MM.1S (cell line): ENCODE measurements around the gene BANP.
"Not testable (repeated sequence)": the region's sequence is repeated elsewhere in the genome, so short reads cannot be mapped to it uniquely, and the experiment has no call there.

Source experiments
- DNase-seq: peaks from one replicate; pipeline ENCODE4 v3.0.0-alpha.2; 2015
- H2AFZ ChIP-seq: fragments of 300-600 bp; sonication (generic); 2 replicates; pipeline ENCODE4 v1.6.0; 2016; ENCODE audit warnings: antibody characterized with exemption, low read length
- H3F3A ChIP-seq: fragments of 300-600 bp; sonication (generic); 2 replicates; pipeline ENCODE4 v1.6.1; 2016; ENCODE audit warnings: mild to moderate bottlenecking, antibody characterized with exemption, low read length, moderate library complexity, mixed read lengths; ENCODE audit not compliant: insufficient read depth
- H3K27ac ChIP-seq: fragments of 300-600 bp; sonication (generic); 2 replicates; pipeline ENCODE4 v1.5.1; 2016; ENCODE audit warnings: mild to moderate bottlenecking, low read length
- H3K27me3 ChIP-seq: fragments of 300-600 bp; sonication (generic); replicated peaks from 2 replicates; pipeline ENCODE4 v1.6.0; 2016; ENCODE audit warnings: low read length; ENCODE audit not compliant: insufficient read depth
- H3K36me3 ChIP-seq: fragments of 300-600 bp; sonication (generic); replicated peaks from 2 replicates; pipeline ENCODE4 v1.6.1; 2016; ENCODE audit warnings: mild to moderate bottlenecking, low read length, mixed read lengths; ENCODE audit not compliant: insufficient read depth
- H3K4me1 ChIP-seq: fragments of 300-600 bp; sonication (generic); 2 replicates; pipeline ENCODE4 v1.6.1; 2016; ENCODE audit warnings: low read length, mixed read lengths
- H3K4me2 ChIP-seq: fragments of 300-600 bp; sonication (generic); 2 replicates; pipeline ENCODE4 v1.6.0; 2016; ENCODE audit warnings: low read depth, low read length
- H3K4me3 ChIP-seq: fragments of 300-600 bp; sonication (generic); 2 replicates; pipeline ENCODE4 v1.5.1; 2016; ENCODE audit warnings: low read length, mixed read lengths
- H3K79me2 ChIP-seq: fragments of 300-600 bp; sonication (generic); 2 replicates; pipeline ENCODE4 v1.6.1; 2016; ENCODE audit warnings: mixed run types, low read length, mixed read lengths
- H3K9ac ChIP-seq: fragments of 300-600 bp; sonication (generic); 2 replicates; pipeline ENCODE4 v1.6.1; 2016; ENCODE audit warnings: low read length, mixed read lengths
- H3K9me2 ChIP-seq: fragments of 300-600 bp; sonication (generic); replicated peaks from 2 replicates; pipeline ENCODE4 v1.6.1; 2016; ENCODE audit warnings: mild to moderate bottlenecking, low read length, mixed read lengths; ENCODE audit not compliant: insufficient read depth
- H3K9me3 ChIP-seq: fragments of 300-600 bp; sonication (generic); replicated peaks from 2 replicates; pipeline ENCODE4 v1.6.1; 2016; ENCODE audit warnings: mild to moderate bottlenecking, low read length, mixed read lengths; ENCODE audit not compliant: insufficient read depth
- H4K20me1 ChIP-seq: fragments of 300-600 bp; sonication (generic); 2 replicates; pipeline ENCODE4 v1.6.1; 2016; ENCODE audit warnings: mild to moderate bottlenecking, low read length, moderate library complexity, mixed read lengths; ENCODE audit not compliant: insufficient read depth
- CTCF ChIP-seq: fragments of 300-600 bp; sonication (generic); IDR thresholded peaks from 2 replicates; pipeline ENCODE4 v1.5.1; 2016; ENCODE audit warnings: antibody characterized with exemption, low read length, mixed read lengths
- EZH2 ChIP-seq: fragments of 300-600 bp; sonication (generic); optimal IDR thresholded peaks from 2 replicates; pipeline ENCODE3; 2017; ENCODE audit warnings: low read depth, mild to moderate bottlenecking, antibody characterized with exemption, low read length, mixed read lengths
- EZH2phosphoT487 ChIP-seq: fragments of 300-600 bp; sonication (generic); IDR thresholded peaks from 2 replicates; pipeline ENCODE4 v1.6.1; 2018; ENCODE audit warnings: antibody characterized with exemption, low read length

Gene BANP

DNA sequence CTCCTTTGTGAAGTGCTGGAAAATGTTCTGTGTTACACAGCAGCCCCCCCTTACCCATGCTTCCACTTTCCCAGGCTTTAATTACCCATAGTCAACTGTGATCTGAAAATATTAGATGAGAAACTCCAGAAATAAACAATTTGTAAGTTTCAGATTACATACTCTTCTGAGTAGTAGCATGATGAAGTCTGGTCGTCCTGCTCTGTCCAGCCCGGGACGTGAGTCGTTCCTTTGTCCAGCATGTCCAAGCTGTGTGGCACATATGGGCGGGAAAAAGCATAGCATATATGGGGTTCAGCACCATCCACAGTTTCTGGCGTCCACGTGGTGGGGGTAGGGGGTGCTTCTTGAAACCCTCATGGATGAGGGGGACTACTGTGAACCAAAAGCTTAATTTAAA is 83.5 kb downstream of the BANP start:
- H3K9ac ChIP-seq: no peak overlapping the region
- H3K79me2 ChIP-seq: no peaks in the 10 kb centered on the region
- no peaks in the 10 kb centered on the region for H3K4me1 ChIP-seq
- H3K4me3 ChIP-seq: no peak overlapping the region
- H3K4me2 ChIP-seq: no peak overlapping the region
- H3K27me3 ChIP-seq: no peaks in the 10 kb centered on the region
- no peaks in the 10 kb centered on the region for H3K36me3 ChIP-seq
- H2AFZ ChIP-seq: no peak overlapping the region
- TF ChIP-seq CTCF: no peak
- TF ChIP-seq EZH2: no peak
- no peak for TF ChIP-seq EZH2phosphoT487
- H3K9me3 ChIP-seq: no peaks in the 10 kb centered on the region
- no peaks in the 10 kb centered on the region for H3K9me2 ChIP-seq
- DNase-seq: no peak
- H3F3A ChIP-seq: no peaks in the 10 kb centered on the region
- H3K27ac ChIP-seq: no peak overlapping the region
- H4K20me1 ChIP-seq: no peaks in the 10 kb centered on the region

DNA sequence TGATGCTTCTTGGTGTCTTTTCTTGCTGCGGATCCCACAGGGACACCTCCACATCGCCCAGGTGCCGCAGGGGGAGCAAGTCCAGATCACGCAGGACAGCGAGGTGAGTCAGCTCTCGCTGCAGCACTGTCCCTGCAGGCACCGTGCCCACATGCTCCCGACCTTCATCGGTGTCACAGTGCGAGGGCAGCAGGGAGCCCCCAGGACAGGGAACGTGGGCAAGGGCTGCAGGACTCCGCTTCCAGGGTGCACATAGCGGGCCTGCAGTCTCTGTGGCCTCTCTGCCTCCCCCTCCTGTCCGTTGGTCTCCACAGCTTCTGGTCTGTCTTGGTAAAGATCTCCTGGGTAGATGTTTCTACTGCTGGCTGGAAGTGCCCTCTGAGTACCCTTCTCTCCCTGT is 84.1 kb downstream of the BANP start:
- no peak overlapping the region for H3K27ac ChIP-seq

GRCh38 chr16:88035884-88036639 is 84.8 kb downstream of the BANP start:
- H3K27me3 ChIP-seq, H3F3A ChIP-seq, H3K79me2 ChIP-seq, H3K36me3 ChIP-seq, H3K4me1 ChIP-seq, H3K9me2 ChIP-seq, H3K27ac ChIP-seq, H3K4me3 ChIP-seq, H2AFZ ChIP-seq, H3K9ac ChIP-seq, DNase-seq, H4K20me1 ChIP-seq, H3K9me3 ChIP-seq, H3K4me2 ChIP-seq: not testable (repeated sequence)

More for the DNA sequence above, 84.1 kb downstream of the BANP start:
- Histone ChIP-seq H3K4me1 (no peaks in the 10 kb centered on the region), H3F3A (no peaks in the 10 kb centered on the region), H3K27me3 (no peaks in the 10 kb centered on the region), H3K36me3 (no peaks in the 10 kb centered on the region), H2AFZ (no peak overlapping the region), H3K4me3 (no peak overlapping the region), H3K9me3 (no peaks in the 10 kb centered on the region), H3K79me2 (no peaks in the 10 kb centered on the region), H3K9me2 (no peaks in the 10 kb centered on the region), H4K20me1 (no peaks in the 10 kb centered on the region), H3K4me2 (no peak overlapping the region), H3K9ac (no peak overlapping the region)
- no peak for DNase-seq
- TF ChIP-seq CTCF (no peak), EZH2phosphoT487 (no peak), EZH2 (no peak)

DNA sequence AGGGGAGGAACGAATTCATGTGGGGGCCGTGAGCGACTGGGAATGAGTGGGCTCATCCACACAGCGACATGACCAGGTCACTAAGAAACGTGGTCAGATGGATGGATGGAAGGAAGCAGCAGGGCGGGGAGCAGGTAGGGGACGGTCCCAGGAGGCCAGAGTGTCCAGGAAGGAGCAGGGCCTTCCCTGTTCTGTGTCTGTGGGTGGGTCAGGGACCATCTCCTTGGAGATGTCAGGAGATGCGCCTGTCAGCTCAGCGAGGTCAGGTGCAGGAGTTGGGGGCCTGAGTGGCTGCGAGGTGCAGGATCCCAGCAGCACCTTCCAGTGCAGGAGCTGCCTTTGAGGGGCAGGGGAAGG is 85.4 kb downstream of the BANP start:
- not testable (repeated sequence) for H3K4me1 ChIP-seq, H3K9me2 ChIP-seq, H3K27ac ChIP-seq, H2AFZ ChIP-seq, H3K9ac ChIP-seq, H3F3A ChIP-seq, H3K27me3 ChIP-seq, H3K79me2 ChIP-seq, DNase-seq, H3K9me3 ChIP-seq, H3K36me3 ChIP-seq, H3K4me2 ChIP-seq, H4K20me1 ChIP-seq, H3K4me3 ChIP-seq

- H4K20me1 ChIP-seq, H3K4me2 ChIP-seq, H2AFZ ChIP-seq, H3K4me3 ChIP-seq, H3K9me3 ChIP-seq, H3K27ac ChIP-seq, H3K9ac ChIP-seq, H3F3A ChIP-seq, H3K9me2 ChIP-seq, DNase-seq, H3K36me3 ChIP-seq, H3K79me2 ChIP-seq, H3K4me1 ChIP-seq, H3K27me3 ChIP-seq: not testable (repeated sequence)
These were observed 86.1 kb downstream of the BANP start for GRCh38 chr16:88037359-88037758.

DNA sequence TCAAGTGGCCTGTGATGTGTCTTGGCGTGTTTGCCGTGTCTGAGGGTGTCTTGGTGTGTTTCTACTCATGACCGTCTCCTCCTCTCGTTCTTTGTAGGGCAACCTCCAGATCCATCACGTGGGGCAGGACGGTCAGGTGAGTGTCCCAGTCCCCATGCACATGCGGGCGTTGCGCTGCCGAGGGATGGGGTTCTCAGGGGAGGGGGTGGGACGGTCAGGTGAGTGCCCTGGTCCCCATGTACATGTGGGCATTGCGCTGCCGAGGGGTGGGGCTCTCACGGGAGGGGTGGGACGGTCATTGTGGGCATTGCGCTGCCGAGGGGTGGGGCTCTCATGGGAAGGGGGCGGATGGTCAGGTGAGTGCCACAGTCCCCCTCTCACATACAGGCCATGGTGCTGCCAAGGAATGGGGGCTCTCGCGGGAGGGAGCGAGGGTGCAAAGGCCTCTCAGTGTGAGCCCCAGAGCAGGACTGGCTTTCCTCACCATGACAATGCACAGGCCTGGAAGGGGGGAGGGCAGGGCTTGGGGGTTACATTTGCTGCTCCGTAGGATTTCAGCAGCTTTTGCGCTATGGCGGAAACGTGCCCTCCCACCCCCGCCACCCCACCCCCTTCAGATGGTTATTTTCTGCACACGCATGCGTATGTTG is 86.8 kb downstream of the BANP start:
- not testable (repeated sequence) for H3K9me3 ChIP-seq, H4K20me1 ChIP-seq, H3K4me3 ChIP-seq, H3F3A ChIP-seq, H2AFZ ChIP-seq, H3K4me2 ChIP-seq, H3K9ac ChIP-seq, H3K79me2 ChIP-seq, H3K4me1 ChIP-seq, H3K27me3 ChIP-seq, H3K9me2 ChIP-seq, H3K27ac ChIP-seq, DNase-seq, H3K36me3 ChIP-seq
